ENCODE data around the gene PYGO1. TPM values are rescaled to one million over a fixed set of nuclear protein-coding genes. Genes with fewer than 3 reads are reported as not detected.
A peak's percentile ranks its signal among the peaks of the same experiment; 100 is the strongest.

Gene PYGO1
- total RNA-seq, 2 experiments from 2014 or later: not detected

- no peak for TF ChIP-seq CTCF (IDR thresholded peaks at IDR 0.05)
- Histone ChIP-seq H3K4me1 (ENCODE audit: insufficient read depth, low read length) (peaks cover 10% of the 10 kb centered on the region), H3K9me3 (ENCODE audit: control insufficient read depth in 1 of 2, insufficient read depth in 1 of 2, low read length in 2 of 2) (peaks cover 0 to 5% of the 10 kb centered on the region in 2 experiments), H3K36me3 (ENCODE audit: insufficient read depth, low read length) (no peaks in the 10 kb centered on the region), H3K27me3 (ENCODE audit: control insufficient read depth in 1 of 2, insufficient read depth in 2 of 2, low read length in 2 of 2) (peaks cover 28 to 57% of the 10 kb centered on the region in 2 experiments), H3K4me3 (ENCODE audit: low read length) (no peak overlapping the region), H3K27ac (ENCODE audit: low read depth in 1 of 2, low read length in 2 of 2) (no peak overlapping the region)
- Mint-ChIP-seq H3K27me3 (peaks cover 42% of the 10 kb centered on the region), H3K9me3 (no peaks in the 10 kb centered on the region), H3K4me3 (peak overlapping the region; percentile 81), H3K4me1 (ENCODE audit: low read depth) (no peaks in the 10 kb centered on the region), H3K27ac (no peak overlapping the region), H3K36me3 (ENCODE audit: low read depth) (no peaks in the 10 kb centered on the region)
- ATAC-seq (ENCODE audit: poor library complexity) (no peak), DNase-seq (no peak)
- CTCF ChIA-PET: no interaction called here
- POLR2A ChIA-PET: no interaction called here
- intact Hi-C loops (cut with DNase I, micrococcal nuclease): no loop called here
These were observed 1.1 kb upstream of the PYGO1 start for GRCh38 chr15:55589287-55589686.

GRCh38 chr15:55588815-55589115, 620 bp upstream of the PYGO1 start:
- H3K4me3 Mint-ChIP-seq: peak overlapping the region; percentile 81
- intact Hi-C loops (cut with DNase I, micrococcal nuclease): no loop called here
- POLR2A ChIA-PET: no interaction called here
- DNase-seq: no peak
- peak overlapping the region; percentile 22 for H3K4me3 ChIP-seq (ENCODE audit: low read length)
- no peaks in the 10 kb centered on the region for H3K9me3 Mint-ChIP-seq
- H3K27me3 ChIP-seq (ENCODE audit: control insufficient read depth in 1 of 2, insufficient read depth in 2 of 2, low read length in 2 of 2): peaks cover 31 to 63% of the 10 kb centered on the region in 2 experiments
- peaks cover 0 to 5% of the 10 kb centered on the region in 2 experiments for H3K9me3 ChIP-seq (ENCODE audit: control insufficient read depth in 1 of 2, insufficient read depth in 1 of 2, low read length in 2 of 2)
- no peaks in the 10 kb centered on the region for H3K36me3 Mint-ChIP-seq (ENCODE audit: low read depth)
- TF ChIP-seq CTCF (IDR thresholded peaks at IDR 0.05): no peak
- peaks cover 46% of the 10 kb centered on the region for H3K27me3 Mint-ChIP-seq
- no peaks in the 10 kb centered on the region for H3K4me1 Mint-ChIP-seq (ENCODE audit: low read depth)
- no peak overlapping the region for H3K27ac ChIP-seq (ENCODE audit: low read depth in 1 of 2, low read length in 2 of 2)
- no peak for ATAC-seq (ENCODE audit: poor library complexity)
- H3K4me1 ChIP-seq (ENCODE audit: insufficient read depth, low read length): peaks cover 10% of the 10 kb centered on the region
- H3K36me3 ChIP-seq (ENCODE audit: insufficient read depth, low read length): no peaks in the 10 kb centered on the region
- CTCF ChIA-PET: no interaction called here
- no peak overlapping the region for H3K27ac Mint-ChIP-seq

- Mint-ChIP-seq H3K27me3 (peaks cover 51% of the 10 kb centered on the region), H3K27ac (no peak overlapping the region), H3K4me3 (peak overlapping the region; percentile 15), H3K36me3 (ENCODE audit: low read depth) (no peaks in the 10 kb centered on the region), H3K4me1 (ENCODE audit: low read depth) (no peaks in the 10 kb centered on the region), H3K9me3 (no peaks in the 10 kb centered on the region)
- no peak overlapping the region for H3K27ac ChIP-seq (ENCODE audit: low read depth in 1 of 2, low read length in 2 of 2)
- intact Hi-C loops (cut with DNase I, micrococcal nuclease): no loop called here
- H3K4me3 ChIP-seq (ENCODE audit: low read length): peak overlapping the region; percentile 31
- POLR2A ChIA-PET: no interaction called here
- peaks cover 31 to 65% of the 10 kb centered on the region in 2 experiments for H3K27me3 ChIP-seq (ENCODE audit: control insufficient read depth in 1 of 2, insufficient read depth in 2 of 2, low read length in 2 of 2)
- ATAC-seq (ENCODE audit: poor library complexity): peak; percentile 32
- TF ChIP-seq CTCF (IDR thresholded peaks at IDR 0.05): no peak
- H3K4me1 ChIP-seq (ENCODE audit: insufficient read depth, low read length): peaks cover 10% of the 10 kb centered on the region
- CTCF ChIA-PET: interaction anchor here (0.6 kb wide), 1 partner anchor 76 kb away, joined by 4 read pairs; no protein-coding TSS in a partner anchor
- no peaks in the 10 kb centered on the region for H3K36me3 ChIP-seq (ENCODE audit: insufficient read depth, low read length)
- DNase-seq: peak in 4 of 14 experiments; percentile 4 to 29 (median 16)
- H3K9me3 ChIP-seq (ENCODE audit: control insufficient read depth in 1 of 2, insufficient read depth in 1 of 2, low read length in 2 of 2): peaks cover 0 to 5% of the 10 kb centered on the region in 2 experiments
These were observed 650 bp downstream of the PYGO1 start for GRCh38 chr15:55587321-55588069.
